Tibial artery (tissue), 4 donors: ENCODE measurements around the gene BEGAIN.

ENCODE experiments used
- DNase-seq, 2 donors: peaks; one replicate each; pipeline ENCODE4 v3.0.0-alpha.2; 2019
- H3K27ac ChIP-seq, 2 donors: fragments of 200-600 bp; sonication (generic) in 1 of 2; 1 replicate in 1 of 2; 2 replicates in 1 of 2; pipeline ENCODE4 v1.5.1; 2018 to 2019; ENCODE audit warnings: mild to moderate bottlenecking in 1 of 2
- H3K27me3 ChIP-seq, 2 donors: fragments of 200-600 bp; sonication (generic) in 1 of 2; one replicate each; pipeline versions ENCODE4 v1.5.1 to v1.6.0; 2016 to 2019
- H3K36me3 ChIP-seq, 3 donors: fragments of 200-600 bp; sonication (generic) in 2 of 3; one replicate each; pipeline ENCODE4 v1.5.1; 2016 to 2019; ENCODE audit warnings: mild to moderate bottlenecking in 2 of 3
- H3K4me1 ChIP-seq, 4 donors: fragments of 200-600 bp; sonication (generic) in 2 of 4; 1 replicate in 3 of 4; 2 replicates in 1 of 4; pipeline ENCODE4 v1.5.1; 2016 to 2019
- H3K4me3 ChIP-seq, 2 donors: fragments of 200-600 bp; sonication (generic) in 1 of 2; 1 replicate in 1 of 2; 2 replicates in 1 of 2; pipeline ENCODE4 v1.5.1; 2018 to 2019; ENCODE audit warnings: mild to moderate bottlenecking in 2 of 2
- H3K9me3 ChIP-seq, 3 donors: fragments of 200-600 bp; sonication (generic) in 1 of 3; one replicate each; pipeline ENCODE4 v1.5.1; 2016 to 2019
- CTCF ChIP-seq, 2 experiments: fragments of 200-600 bp in 1 of 2; fragments of 450-650 bp in 1 of 2; IDR thresholded peaks; one replicate each; pipeline ENCODE4 v1.5.1; 2017 to 2019; ENCODE audit warnings: antibody characterized with exemption in 2 of 2, mild to moderate bottlenecking in 1 of 2, moderate library complexity in 1 of 2
- intact Hi-C: fragments of 100-400 bp; cut with DNase I; formaldehyde crosslinking; loops from one replicate; pipeline ENCODE4 v1.15.0; 2023; ENCODE audit warnings: low total_unique reads

The BEGAIN gene

DNA sequence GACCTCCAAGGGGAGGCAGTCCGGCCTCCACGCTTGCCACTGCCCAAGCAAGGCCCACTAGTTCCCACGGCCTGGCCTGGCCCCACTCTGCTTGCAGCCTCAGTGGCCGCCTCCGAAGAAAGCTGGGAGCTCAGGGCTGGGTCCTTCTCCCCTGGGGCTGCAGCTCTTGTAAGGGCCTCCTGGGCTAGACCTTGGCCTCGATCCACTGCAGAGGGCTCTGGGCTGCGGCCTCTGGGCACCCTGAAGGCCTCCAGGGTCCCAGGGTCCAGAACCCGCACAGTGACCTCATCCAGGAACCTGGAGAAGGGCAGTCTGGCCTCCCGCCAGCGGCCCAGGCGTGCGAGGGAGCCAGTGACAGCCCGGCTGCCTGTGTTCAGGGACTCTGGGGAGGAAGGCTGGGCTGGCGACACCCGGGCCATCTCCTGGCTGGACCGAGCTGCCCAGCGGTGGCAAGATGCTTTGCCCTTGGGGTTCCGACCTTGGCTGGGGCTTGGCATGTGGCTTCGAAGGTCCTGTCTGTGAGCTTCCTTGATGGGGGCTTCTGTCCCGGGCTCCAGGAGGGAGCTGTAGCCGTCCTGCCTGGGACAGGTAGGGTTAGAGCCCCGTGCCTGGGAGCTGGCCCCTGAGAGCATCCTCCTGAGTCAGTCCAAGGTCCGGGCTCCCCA lies 9.8 kb downstream of the BEGAIN start:
- DNase-seq = peak in 1 of 2 donors; percentile 63
- Histone ChIP-seq H3K9me3 (no peaks in the 10 kb centered on the region), H3K4me1 (no peaks in the 10 kb centered on the region), H3K27me3 (peaks cover 0 to 25% of the 10 kb centered on the region in 2 donors), H3K36me3 (no peaks in the 10 kb centered on the region), H3K4me3 (no peak overlapping the region), H3K27ac (no peak overlapping the region)
- no peak for TF ChIP-seq CTCF (IDR thresholded peaks at IDR 0.05)
- intact Hi-C loops = no loop called here

GRCh38 chr14:100576091-100577085 lies 10.8 kb downstream of the BEGAIN start:
- intact Hi-C loops = no loop called here
- peak in 1 of 2 donors; percentile 56 for DNase-seq
- Histone ChIP-seq H3K36me3 (no peaks in the 10 kb centered on the region), H3K27ac (no peak overlapping the region), H3K27me3 (peaks cover 0 to 36% of the 10 kb centered on the region in 2 donors), H3K9me3 (no peaks in the 10 kb centered on the region), H3K4me1 (no peaks in the 10 kb centered on the region), H3K4me3 (no peak overlapping the region)
- no peak for TF ChIP-seq CTCF (IDR thresholded peaks at IDR 0.05)

- H3K9me3 ChIP-seq = no peaks in the 10 kb centered on the region
- no peak for DNase-seq
- no peak for TF ChIP-seq CTCF (IDR thresholded peaks at IDR 0.05)
- no peak overlapping the region for H3K27ac ChIP-seq
- no peaks in the 10 kb centered on the region for H3K4me1 ChIP-seq
- H3K27me3 ChIP-seq = peaks cover 0 to 45% of the 10 kb centered on the region in 2 donors
- H3K36me3 ChIP-seq = no peaks in the 10 kb centered on the region
- intact Hi-C loops = no loop called here
- no peak overlapping the region for H3K4me3 ChIP-seq
These were observed 11.8 kb downstream of the BEGAIN start for GRCh38 chr14:100575266-100575995.

DNA sequence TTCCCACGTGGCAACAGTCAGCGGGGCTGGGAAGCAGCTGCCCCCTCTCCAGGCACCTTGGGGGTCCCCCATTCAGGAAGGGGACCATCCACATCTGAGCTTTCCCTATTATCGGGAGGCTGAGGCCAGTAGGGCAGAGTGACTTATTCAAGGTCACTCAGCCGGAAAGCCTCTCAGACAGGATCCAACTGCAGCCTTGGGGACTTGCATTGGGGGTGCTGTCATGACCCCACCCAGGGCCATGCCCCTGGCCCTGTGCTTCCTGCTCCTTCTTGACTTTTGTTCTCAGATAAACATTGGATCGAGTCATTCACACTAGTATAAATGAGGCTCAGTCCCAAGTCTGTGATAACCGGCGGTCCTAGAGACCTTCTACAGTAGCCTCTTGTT lies 12.6 kb downstream of the BEGAIN start:
- intact Hi-C loops = no loop called here
- H3K9me3 ChIP-seq = no peaks in the 10 kb centered on the region
- DNase-seq = no peak
- TF ChIP-seq CTCF (IDR thresholded peaks at IDR 0.05) = no peak
- peaks cover 0 to 53% of the 10 kb centered on the region in 2 donors for H3K27me3 ChIP-seq
- no peak overlapping the region for H3K27ac ChIP-seq
- H3K36me3 ChIP-seq = no peaks in the 10 kb centered on the region
- no peak overlapping the region for H3K4me3 ChIP-seq
- H3K4me1 ChIP-seq = no peaks in the 10 kb centered on the region

DNA sequence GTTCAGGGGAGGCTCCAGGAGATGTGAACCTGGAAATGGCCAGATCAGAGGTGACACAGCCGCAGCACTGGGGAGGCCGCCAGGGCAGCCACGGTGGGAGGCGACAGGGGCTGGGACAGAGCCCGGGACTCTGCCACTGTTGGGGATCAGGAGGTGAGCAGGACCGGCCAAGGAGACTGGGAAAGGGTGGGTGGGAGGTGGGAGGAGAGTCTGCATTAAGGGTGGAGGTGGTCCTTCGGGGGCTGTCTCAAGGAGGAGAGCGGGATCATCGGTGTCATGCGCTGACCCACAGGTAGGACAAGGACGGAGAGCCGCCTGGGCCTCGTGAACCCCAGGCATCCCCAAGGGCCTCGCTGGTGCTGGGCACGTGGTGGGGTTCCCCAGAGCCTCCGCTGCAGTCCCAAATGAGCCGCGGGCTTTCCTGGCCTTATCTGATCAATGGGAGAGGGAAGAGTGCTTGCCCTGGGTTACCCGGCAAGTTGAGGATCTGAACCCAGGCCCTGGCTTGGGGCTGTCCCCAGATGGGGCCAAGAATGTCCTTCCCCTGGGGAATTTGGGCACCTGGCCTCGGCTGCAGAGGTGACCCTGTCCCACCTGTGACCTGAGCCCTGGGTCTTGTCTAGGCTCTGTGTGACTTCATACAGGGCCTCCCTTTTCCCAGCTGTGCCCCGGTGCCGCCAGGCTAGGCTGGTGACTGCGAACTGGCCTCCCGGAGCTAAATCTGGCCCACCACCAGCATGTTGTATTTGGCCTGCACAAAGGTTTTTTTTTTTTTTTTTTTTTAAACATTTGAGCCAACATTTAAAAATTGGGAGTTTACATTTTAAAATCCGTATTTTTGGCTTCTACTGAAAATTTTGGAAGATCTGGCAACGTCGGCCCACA lies 13.2 kb downstream of the BEGAIN start:
- Histone ChIP-seq H3K36me3 (no peaks in the 10 kb centered on the region), H3K9me3 (no peaks in the 10 kb centered on the region), H3K4me3 (no peak overlapping the region), H3K27ac (no peak overlapping the region), H3K27me3 (peaks cover 0 to 59% of the 10 kb centered on the region in 2 donors), H3K4me1 (peaks cover 0 to 3% (median 1%) of the 10 kb centered on the region in 4 donors)
- intact Hi-C loops = no loop called here
- no peak for DNase-seq
- TF ChIP-seq CTCF (IDR thresholded peaks at IDR 0.05) = no peak
